CD4-positive, alpha-beta T cell treated with Interleukin-21 for 1 hour (primary cell): Measurements from ENCODE around the gene KCNQ2.

Source experiments
- DNase-seq: peaks from one replicate; pipeline ENCODE4 v3.0.0-alpha.2; 2020

KCNQ2 gene

DNA sequence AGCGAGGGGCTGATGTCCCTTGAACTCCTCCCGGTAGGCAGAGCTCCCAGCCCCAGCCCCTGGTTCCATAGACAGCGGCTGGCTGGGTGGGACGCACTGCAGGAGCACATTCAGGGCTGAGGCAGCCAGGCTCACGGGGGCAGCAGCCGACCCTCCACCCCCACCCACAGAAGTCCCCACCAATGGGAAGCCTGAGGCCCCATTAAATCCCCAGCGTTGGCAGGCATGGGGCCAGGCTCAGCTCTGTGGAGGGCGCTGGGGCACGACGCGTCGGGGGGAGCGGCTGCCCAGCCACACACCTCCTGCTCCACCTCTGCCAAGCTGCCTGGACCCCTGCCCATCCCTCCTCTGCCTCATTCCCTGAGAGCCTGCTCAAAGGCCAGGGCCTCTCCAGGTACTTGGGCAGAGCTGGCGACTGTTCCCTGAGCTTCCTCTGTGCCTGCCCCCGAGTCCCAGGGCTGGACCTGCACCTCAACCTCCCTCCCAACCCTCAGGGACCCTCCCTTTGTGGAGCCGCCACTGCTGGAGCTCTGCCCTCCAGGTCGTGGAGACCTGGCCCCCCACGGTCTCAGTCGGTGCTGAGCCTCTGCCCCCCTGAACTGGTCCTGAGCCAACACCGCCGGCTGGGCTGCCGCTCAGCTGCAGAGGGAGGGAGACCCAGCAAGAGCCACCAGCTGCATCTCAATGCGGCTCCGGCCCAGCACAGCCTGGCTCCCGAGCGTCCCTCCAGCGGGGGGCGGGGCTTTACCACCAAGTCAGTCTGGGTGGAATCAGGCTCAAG lies 120.5 kb downstream of the KCNQ2 start:
- DNase-seq, result no peak

DNA sequence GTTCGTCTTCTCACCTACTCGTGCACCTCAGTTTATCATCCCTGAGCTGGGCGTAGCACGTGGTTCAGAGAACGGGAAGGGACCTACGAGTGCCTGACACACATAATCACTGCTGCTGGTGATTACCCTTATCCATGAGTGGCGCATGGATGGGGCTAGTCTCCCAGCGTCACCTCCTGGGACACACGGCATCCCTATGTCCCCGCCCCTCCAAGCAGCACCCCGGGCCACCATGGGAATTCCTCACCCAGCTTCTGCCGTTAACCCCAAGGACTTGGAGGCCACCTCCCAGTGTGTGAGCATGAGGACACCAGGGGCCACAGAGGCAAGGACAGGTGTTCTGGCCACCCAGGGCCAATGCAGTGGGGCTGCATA lies 121.1 kb downstream of the KCNQ2 start:
- no peak for DNase-seq

DNA sequence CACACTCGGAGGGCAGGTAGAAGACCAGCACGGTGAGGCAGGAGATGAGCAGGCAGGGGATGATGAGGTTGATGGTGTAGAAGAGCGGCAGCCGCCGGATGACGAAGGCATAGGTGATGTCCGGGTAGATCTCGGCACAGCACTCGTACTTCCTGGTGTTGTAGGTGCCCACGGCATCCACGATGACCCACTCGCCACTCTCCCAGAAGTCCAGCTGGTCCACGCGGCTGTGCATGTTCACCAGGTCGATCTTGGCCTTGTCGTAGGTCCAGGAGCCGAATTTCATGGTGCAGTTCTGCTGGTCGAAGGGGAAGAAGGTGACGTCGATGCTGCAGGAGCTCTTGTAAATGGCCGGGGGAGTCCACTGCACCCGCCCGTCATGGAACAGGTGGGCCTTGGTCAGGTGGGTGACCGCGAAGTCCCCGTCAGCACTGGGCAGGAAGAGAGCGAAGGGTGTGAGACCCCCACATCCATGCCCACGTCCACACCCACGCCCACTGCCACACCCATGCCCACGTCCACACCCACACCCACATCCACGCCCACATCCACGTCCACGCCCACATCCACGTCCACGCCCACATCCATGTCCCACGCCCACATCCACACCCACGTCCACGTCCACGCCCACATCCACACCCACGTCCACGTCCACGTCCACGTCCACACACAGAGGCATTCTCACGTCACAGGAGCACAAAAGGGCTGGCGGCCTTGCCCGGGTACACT lies 121.7 kb downstream of the KCNQ2 start:
- DNase-seq, result no peak
